Neural cell (in vitro differentiated cells): ENCODE results near the gene GRID1.

ENCODE experiments used
- EP300 ChIP-seq: fragments of 450-650 bp; conservative IDR thresholded peaks from 2 replicates; pipeline ENCODE4 v1.6.1; 2014; ENCODE audit warnings: antibody characterized with exemption, mild to moderate bottlenecking, moderate library complexity; ENCODE audit not compliant: poor library complexity, severe bottlenecking
- REST ChIP-seq: IDR thresholded peaks from 2 replicates; pipeline ENCODE4 v1.6.1; 2012; ENCODE audit warnings: borderline replicate concordance

- TF ChIP-seq REST (no peak), EP300 (no peak)
Measured at GRCh38 chr10:86284355-86285105, 82.1 kb downstream of the GRID1 start.
